TTC549 (cell line): Measurements from ENCODE around the gene PSTPIP2.
"Not testable (repeated sequence)": the region's sequence is repeated elsewhere in the genome, so short reads cannot be mapped to it uniquely, and the experiment has no call there.

Source experiments
- FAIRE-seq: peaks from 2 replicates; lab custom pipeline; 2012; peaks lifted over from hg19 to GRCh38; lab: Jason Lieb, UNC

Gene PSTPIP2

DNA sequence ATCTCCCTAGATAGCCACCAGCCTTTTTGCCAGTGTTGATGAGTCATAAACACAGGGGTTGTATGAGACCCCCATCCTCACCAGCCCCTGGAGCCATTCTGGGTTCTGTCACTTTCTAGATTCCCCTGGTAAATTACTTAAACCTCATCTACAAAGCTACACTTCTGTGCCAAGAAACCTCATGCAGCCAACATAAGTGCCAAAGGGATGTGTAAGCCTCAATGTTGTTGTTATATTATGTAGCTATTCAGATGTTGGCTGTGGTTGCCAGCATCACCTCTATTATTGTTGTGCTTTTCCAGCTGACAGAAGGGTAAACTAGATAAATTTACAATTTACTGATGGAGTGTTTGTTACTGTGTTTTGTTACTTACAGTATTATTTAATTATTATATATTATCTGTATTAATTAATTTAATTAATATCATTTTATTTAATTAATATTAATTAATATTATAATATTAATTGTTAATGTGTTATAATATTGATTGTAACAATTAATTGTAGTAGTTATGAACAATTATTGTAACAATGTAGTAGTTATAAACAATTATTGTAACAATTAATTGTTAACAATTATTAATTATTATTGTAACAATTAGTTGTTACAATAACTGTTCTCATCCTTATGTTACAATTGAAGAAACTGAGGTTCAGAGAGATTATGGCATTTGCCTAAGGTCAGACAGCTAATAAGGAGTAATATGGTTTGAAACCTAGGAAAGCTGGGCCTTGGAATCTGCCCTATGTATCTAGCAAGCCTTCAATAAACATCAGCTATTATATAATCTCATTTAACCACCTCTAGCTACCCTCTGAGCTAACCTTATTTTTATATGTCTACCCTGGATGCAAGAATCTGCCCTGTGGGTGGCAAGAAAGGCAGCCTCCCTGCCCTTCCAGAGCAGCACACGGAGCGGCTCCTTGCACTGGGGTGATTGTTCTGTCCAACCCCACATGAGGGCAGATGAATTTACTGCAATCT is 36.1 kb downstream of the PSTPIP2 start:
- FAIRE-seq: peak; percentile 91

DNA sequence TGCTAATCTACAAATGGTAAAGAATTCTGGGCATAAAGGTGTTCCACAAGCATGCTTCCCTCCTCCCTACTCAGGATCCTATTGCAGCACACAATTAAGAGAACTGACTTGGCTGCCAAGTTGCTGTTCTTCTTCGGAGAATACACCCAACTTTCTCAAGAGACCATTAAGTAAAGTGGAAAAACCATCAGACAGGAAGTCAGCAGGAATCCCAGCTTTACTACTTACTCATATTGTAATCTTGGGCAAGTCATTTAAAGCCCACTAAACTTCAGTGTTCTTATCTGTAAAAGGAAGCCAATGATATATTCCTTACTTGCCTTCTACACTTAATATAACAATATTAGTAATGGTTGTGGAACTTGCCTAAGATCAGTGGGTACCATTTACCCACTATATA is 37.8 kb downstream of the PSTPIP2 start:
- FAIRE-seq: no peak

DNA sequence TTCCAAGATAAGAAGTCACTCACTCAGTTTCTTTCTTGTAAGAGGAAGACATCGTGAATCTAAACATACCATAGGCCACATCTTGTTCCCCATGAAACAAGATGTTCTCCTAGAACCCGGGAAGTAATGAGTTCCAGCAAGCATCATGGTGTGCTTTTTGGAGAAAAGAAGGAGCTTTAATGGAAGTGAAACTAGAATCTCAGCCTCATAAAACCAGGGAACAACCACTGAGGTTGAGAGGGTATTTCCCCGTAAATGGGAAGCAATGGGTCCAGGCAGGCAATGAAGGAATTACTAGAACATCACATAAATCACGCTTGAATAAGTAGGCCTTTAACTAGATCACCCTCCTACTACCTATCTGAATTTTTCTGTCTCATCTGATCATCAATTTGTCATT is 40.3 kb downstream of the PSTPIP2 start:
- FAIRE-seq: no peak

DNA sequence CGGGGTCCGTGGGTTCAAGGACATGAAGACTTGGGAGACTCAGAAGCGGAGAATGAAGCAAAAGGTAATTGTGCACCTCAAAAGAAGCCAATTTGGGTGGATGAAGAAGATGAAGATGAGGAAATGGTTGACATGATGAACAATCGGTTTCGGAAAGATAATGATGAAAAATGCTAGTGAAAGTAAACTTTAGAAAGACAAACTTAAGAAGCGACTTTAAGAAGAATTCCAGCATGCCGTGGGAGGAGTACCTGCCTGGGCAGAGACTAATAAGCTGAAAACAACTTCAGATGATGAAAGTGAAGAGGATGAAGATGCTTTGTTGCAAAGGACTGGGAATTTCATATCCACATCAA is 43.5 kb downstream of the PSTPIP2 start:
- no peak for FAIRE-seq

DNA sequence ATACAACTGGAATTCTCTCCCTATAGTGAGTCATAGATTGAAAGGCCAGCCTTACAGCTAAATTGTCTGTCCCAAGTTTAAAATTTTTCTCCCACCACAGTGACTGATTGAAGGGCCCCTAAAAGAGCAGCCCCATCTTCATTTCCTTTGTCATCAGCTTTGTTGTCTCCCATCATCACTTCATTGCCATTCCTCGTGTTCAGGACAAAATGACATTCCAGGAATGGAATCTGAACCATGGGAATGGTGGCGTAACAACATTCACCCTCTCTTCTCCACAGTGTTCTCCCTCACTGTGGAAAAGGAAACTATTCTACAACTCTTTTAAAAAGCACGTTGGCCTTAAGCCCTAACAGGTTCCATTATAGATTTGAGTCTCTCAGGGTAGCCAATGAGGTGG is 52.1 kb downstream of the PSTPIP2 start:
- FAIRE-seq: no peak

DNA sequence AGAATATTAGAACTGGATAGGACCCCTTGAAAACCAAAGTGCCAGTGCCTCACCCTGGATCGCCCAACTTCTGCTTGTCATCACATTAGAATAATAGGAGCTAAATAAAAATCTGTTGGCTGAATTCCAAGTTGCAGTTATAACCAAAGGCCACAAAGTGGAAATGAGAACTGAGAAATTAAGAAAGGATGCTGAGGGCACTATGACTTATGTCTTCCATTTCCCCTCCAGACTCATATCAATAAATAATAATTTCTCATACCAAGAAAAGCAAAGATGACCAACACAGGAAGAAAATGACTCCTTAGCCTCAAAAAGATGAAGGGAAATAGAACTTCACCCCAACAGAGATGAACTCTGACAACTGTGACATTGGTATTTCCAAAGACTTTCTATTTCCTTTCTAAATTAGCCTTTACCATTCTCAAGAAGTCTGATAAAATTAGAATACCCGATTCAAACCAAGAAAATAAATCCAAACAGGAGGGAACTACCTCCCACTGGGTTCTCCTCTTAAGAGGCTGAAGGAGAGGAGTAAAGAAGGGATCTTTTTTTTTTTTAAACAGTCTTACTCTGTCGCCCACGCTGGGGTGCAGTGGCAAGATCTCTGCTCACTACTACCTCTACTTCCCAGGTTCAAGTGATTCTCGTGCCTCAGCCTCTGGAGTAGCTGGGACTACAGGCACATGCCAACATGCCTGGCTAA is 58.4 kb downstream of the PSTPIP2 start:
- FAIRE-seq: no peak

DNA sequence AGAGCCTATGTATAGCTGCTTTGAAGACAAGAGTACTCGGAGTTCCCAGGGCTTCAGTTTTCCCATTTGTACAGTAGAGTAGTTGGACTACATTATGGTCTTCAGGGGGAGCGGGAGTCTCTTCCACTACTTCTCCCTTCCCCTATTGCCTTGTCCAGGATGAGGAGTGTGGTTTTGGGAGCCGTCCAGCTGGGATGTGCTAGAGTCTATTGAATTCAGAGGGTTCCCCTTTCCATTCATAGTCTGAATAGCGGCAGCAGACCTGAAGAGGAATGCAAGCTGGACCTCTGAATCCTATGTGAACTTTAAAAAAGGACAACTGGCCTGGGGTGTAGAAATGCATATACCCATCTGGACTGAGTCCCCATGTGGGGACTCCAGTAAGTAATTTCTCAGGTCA is 61.4 kb downstream of the PSTPIP2 start:
- FAIRE-seq: no peak

DNA sequence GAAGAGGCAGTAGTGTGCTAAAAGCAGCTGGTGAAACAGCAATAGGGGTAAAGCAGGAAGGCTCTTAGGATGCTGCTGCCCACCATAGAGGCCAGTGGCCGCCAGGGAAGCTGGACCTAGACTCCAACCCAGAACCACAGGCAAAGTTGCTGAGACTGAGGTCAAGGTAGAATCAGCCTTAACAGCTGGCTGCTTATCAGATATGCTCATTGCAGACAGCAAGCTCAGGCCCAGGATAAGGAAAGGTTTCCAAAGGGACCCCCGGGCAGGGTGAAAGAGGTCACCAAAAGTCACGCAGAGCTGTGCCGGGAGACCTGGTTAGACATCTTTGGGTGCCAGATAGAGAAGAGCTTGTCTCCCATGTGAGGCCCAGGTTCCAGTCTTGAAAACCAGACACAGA is 62.0 kb downstream of the PSTPIP2 start:
- FAIRE-seq: no peak

DNA sequence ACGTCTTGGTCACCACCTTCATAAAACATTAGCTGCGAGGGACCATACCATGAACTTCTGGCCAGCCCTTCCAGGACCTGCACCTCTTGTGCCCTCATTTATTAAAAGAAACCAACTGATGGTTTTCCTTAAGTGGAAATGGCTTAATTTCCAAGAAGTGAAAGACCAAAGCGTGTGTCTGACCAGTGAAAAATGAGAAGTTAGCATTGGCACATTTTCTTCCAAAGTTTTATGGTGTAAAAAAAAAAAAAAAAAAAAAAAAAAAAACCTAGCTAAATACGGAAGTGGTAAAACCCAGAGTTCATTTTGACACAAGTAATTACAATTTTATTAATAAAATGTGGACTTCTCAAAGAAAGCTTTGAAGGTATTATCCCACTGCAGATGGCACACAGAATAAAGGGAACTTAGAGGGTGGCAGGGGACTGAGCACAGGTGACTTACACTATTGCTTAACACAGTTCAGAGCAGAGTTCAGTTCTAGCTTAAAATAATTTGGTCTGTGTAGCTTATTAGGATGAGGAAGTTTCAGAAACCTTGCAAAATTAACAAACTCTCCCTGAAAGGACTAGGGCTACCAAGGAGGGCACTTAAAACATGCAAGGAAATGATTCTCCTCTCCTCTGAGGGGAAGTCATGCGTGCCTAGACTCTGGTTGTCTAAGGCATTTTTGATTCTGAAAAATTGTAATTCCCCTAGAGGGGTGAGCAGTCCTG is 62.8 kb downstream of the PSTPIP2 start:
- no peak for FAIRE-seq

DNA sequence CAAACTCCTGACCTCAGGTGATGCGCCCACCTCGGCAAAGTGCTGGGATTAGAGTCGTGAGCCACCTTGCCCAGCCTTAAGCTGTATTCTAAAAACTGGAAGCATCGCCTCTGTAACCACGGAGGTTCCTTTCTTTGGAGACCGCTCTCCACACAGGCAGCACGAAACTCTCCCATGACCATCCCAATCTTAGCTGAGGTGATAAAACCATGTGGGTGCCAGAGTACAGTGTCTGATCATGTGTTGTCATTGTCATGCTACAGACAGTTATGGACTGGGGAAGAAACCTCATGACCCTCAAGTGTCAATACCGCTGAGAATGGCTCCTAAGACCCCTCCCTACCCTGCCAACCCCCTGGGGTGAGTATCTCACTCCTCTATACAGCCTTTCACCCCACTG is 63.5 kb downstream of the PSTPIP2 start:
- no peak for FAIRE-seq

DNA sequence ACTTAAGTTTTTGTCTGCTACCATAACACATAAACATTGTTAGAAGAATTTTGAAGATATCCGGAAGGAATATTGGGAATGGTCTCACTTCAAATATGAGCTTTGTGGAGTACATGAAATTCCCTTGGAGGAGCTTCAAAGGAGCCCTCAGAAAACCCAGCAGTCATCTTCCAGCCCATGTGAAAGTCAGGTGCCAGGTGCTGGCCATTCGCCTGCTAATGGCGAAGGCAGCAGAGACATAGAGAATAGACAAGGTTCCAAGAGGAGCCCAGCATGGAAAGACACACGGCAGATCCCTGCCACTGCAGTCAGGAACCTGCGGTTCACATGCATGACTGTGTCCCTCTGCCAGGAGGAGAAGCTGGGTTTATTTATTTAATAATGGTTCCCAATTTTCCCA is 64.9 kb downstream of the PSTPIP2 start:
- FAIRE-seq: no peak

DNA sequence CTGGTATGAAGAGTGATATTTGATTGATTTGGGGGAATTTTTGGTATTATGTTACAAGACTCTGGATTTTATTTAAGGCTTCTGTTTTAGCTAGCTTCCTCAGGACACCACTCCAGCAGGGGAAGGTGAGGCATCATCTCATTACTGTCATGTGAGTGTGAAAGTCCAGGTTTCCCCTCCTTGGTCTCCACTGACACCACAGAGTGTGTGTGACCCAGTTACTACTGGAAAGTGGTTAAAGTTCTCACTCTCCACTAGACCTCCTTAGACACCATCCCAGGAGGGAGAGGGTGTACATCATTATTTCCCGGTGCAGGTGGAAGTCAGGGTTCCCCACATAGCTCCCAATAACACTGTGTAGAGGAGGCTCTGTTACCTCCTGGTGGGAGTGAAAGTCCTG is 69.1 kb downstream of the PSTPIP2 start:
- no peak for FAIRE-seq

DNA sequence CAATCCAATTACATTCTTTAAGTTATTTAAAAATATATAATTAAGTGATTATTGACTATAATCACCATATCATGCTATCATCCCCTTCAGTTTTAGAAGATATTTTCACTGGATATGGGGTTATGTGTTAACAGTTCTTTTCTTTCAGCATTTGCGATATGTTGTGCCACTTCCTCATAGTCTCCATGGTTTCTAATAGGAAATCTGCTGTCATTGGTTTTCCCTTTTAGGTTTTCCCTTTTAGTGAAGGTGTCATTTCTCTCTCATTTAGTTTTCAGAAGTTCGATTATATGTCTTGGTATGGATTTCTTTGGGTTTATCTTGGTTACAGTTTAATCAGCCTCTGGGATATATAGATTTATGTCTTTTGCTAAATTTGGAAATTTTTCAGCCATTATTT is 70.2 kb downstream of the PSTPIP2 start:
- FAIRE-seq: no peak

DNA sequence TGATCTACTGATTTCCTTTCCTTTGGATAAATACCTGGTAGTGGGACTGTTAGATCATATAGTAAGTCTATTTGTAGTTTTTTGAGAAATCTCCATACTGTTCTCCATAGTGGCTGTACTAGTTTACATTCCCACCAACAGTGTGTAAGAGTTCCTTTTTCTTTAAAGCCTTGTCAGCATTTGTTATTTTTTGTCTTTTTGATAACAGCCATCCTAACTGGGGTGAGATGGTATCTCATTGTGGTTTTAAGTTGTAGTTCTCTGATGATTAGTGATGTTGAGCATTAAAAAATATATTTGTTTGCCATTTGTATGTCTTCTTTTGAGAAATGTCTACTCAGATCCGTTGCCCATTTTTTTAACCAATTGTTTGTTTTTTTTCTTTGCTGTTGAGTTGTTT is 71.0 kb downstream of the PSTPIP2 start:
- no peak for FAIRE-seq

DNA sequence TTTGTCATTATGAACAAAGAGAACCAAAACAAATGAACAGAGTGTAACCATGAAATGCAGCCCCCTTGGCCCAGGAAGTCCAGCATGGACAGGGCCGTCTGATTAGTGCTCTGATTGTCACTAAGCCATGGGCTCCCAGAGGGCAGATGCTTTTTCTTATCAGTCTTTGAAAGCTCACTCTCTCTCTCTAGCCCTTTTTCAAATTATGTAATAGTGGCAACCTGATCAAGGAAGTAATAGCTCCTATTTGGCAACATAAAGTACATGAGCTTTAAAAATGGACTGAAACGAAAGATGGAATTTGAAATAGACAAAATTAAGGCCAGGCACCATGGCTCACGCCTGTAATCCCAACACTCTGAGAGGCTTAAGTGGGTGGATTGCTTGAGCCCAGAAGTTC is 72.5 kb downstream of the PSTPIP2 start:
- no peak for FAIRE-seq

DNA sequence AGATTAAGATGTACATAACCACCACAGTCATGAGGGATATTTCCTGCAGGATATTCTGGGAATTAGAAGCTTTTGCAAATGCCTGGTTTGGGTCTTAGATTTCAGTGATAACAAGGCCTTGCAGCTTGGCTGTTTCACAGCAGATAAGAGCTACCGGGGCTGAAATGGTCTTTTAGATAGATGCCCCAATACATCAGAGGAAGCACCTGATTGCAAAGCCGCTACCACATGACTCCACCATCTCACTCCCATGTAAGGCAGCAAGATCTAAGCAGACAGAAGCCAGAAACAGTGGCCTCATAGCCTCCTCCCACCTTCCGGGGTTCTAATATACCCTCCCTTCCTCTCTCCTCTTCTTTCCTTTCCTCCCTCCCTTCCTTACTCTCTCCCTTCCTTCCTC is 73.8 kb downstream of the PSTPIP2 start:
- FAIRE-seq: no peak

DNA sequence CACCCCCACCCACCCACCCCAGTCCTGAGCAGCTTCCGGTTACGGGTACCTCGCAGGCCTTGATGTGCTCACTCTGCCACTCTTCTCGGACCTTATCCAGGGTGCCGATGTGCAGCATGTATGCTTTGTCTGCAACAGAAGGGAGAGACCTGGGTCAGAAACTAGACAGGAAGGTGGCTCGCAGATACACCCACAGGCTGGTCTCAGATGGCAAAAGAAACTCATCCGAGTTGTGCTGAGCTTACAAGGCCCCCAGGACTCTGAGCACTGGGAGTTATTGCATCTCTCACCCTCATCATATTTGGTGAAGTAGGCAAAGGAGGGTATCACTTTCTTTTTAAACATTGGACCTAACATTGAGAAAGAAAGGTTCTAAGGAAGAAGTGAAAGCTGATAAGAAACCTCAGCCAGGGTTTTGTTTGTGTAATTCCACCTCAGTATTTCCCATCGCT is 74.3 kb downstream of the PSTPIP2 start:
- no peak for FAIRE-seq

DNA sequence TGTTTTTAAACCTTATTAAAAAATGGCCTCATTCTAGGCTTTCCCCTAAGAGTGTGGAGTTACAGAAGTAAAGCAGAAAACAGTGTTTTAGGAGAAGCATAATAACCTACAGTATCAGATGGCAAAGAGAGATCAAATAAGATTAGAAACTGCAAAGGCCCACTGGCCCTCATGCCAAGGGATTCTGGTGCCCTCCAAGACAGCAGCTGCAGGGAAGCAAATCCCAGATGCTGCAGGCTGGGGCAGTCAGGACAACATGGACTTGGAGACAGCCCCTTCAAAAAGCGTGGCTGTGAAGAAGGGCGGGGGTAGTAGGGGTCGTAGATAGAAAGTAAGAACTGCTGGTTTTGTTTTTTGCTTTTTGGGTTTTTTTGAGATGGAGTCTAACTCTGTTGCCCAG is 76.6 kb downstream of the PSTPIP2 start:
- FAIRE-seq: no peak

DNA sequence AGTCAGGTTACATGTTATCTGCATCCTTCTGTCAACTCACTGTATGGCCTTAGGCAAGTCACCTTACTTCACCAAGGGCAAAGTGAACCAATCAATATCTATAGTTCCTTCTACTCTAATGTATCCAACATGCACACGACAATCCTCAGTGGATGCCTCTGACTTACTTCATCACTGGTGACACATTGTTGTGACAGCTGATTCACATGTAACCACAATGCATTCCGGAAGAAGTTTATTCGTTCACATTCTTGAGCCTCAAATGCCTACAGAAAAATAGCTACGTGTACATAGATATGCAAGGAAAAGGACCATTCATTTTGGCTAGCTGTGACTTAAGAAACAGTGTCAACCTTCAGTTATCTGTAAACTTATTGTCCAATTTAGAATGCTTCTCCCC is 78.6 kb downstream of the PSTPIP2 start:
- no peak for FAIRE-seq

DNA sequence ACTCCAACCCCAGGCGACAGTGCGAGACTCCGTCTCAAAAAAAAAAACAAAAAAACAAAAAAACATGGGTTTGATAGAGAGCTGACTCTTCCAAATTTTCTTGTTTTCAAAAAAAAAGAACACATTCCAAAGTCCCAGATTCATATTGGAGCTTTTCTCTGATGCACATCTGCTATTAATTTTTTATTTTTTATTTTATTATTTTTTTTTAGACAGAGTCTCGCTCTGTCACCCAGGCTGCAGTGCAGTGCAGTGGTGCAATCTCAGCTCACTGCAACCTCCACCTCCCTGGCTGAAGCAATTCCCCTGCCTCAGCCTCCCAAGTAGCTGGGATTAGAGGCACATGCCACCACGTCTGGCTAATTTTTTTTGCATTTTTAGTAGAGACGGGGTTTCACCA is 79.5 kb downstream of the PSTPIP2 start:
- FAIRE-seq: not testable (repeated sequence)

DNA sequence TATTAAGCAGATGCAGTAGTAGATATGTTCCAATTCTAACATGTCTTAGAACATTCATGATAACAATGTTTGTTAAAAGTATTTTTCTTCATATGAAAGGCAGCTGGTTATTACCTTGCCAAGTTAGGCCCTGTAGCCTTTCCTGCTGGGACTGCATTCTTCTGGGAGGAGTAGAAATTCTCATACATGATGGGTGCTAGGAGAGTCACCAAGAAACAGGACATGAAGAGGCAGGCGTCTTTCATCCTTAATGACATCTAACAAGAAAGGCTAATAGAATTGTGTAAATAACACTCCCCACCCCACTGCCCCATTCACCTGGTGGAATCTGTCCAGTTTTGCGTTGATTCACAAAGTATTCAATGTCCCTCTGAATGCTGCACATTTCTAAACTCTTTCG is 80.3 kb downstream of the PSTPIP2 start:
- FAIRE-seq: no peak

DNA sequence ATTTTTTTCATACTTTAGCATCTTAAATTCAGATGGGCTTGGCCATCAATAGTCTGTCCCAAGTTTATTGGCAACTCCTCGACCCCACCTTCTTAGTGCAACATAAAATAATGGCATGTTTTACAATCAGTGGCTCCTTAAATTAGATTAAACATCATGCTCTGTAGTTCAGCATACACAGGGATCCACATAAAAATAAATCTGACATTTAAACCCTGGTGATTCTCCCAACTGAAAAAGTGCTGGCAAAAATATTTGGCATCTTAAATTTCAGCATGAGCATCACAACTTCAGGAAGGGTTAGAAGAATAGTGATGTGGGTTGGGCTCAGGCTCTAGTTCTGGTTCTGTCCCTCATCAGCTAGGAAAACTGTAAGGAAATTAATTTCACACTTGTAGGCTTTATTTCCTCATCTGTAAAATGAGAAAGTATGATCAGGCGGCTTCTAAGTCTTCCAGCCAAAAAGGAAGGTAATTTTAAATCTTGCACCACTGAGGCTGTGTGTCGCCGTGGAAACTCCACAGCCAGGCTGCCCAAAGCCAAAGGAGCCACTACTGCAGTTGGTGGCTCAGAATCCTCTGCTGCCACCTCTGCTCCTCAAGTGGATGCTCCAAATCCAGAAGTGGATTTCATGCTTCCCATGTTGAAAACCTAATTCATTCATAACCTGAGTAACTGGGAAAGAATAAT is 87.4 kb downstream of the PSTPIP2 start:
- no peak for FAIRE-seq
